Type B pancreatic cell (in vitro differentiated cells): ENCODE results near the gene FGFR1OP2. TPM values are rescaled to one million over a fixed set of nuclear protein-coding genes. Genes with fewer than 3 reads are reported as not detected.

ENCODE experiments used
- DNase-seq: peaks from one replicate; pipeline ENCODE4 v3.0.0; 2021; ENCODE audit warnings: mixed read lengths; ENCODE audit not compliant: unreplicated experiment; ENCODE audit errors: extremely low spot score
- H3K27ac Mint-ChIP-seq: 2 replicates; pipeline ENCODE4 v1.8.0; 2021; ENCODE audit warnings: mild to moderate bottlenecking, mixed read lengths
- H3K27me3 Mint-ChIP-seq: 2 replicates; pipeline ENCODE4 v1.8.0; 2021; ENCODE audit warnings: mixed read lengths
- H3K36me3 Mint-ChIP-seq: 2 replicates; pipeline ENCODE4 v1.8.0; 2021; ENCODE audit warnings: mixed read lengths
- H3K4me1 Mint-ChIP-seq: one replicate; pipeline ENCODE4 v1.8.0; 2021; ENCODE audit warnings: mixed read lengths; ENCODE audit not compliant: unreplicated experiment
- H3K4me3 Mint-ChIP-seq: 2 replicates; pipeline ENCODE4 v1.8.0; 2021; ENCODE audit warnings: mild to moderate bottlenecking, mixed read lengths
- H3K9me3 Mint-ChIP-seq: 2 replicates; pipeline ENCODE4 v1.8.0; 2021; ENCODE audit warnings: mixed read lengths
- CTCF ChIP-seq: fragments of 200-600 bp; sonication (generic); conservative IDR thresholded peaks from 2 replicates; pipeline ENCODE4 v1.5.0; 2021; ENCODE audit warnings: antibody characterized with exemption, mild to moderate bottlenecking
- total RNA-seq: library from RNA; stranded (reverse); gene quantifications from 2 replicates; pipeline ENCODE4 v1.2.1, GENCODE V29; 2021; ENCODE audit warnings: low replicate concordance

Gene FGFR1OP2
- total RNA-seq, 1 donor from 2014 or later: 46.9 TPM

DNA sequence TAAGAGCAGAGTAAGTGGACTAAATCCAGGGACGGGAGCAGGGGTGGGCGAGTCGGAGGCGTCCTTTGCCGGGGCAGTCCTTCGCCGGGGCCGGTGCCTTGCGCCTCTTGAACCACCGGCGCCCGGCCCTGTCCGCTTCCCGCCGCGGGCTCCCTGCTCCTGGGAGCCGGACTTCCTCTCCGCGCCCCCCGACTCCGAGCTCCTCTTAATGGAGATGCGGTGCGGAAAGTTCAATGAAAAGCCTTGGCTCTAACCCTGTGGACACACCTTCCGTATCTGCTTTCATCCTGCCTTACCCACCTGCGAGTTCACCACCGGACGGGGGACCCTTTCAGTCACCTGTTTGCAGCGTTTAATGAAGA, 412 bp downstream of the FGFR1OP2 start:
- Mint-ChIP-seq H3K36me3 (peaks cover 34% of the 10 kb centered on the region), H3K4me3 (peak overlapping the region; percentile 98), H3K9me3 (no peaks in the 10 kb centered on the region), H3K4me1 (peaks cover 8% of the 10 kb centered on the region), H3K27ac (peak overlapping the region; percentile 99), H3K27me3 (no peaks in the 10 kb centered on the region)
- no peak for TF ChIP-seq CTCF
- no peak for DNase-seq

GRCh38 chr12:26939192-26939832, 1.0 kb downstream of the FGFR1OP2 start:
- no peaks in the 10 kb centered on the region for H3K9me3 Mint-ChIP-seq
- H3K4me3 Mint-ChIP-seq: peak overlapping the region; percentile 98
- TF ChIP-seq CTCF: no peak
- H3K4me1 Mint-ChIP-seq: peaks cover 8% of the 10 kb centered on the region
- DNase-seq: no peak
- H3K36me3 Mint-ChIP-seq: peaks cover 38% of the 10 kb centered on the region
- H3K27ac Mint-ChIP-seq: peak overlapping the region; percentile 99
- no peaks in the 10 kb centered on the region for H3K27me3 Mint-ChIP-seq

- Mint-ChIP-seq H3K27me3 (no peaks in the 10 kb centered on the region), H3K9me3 (no peaks in the 10 kb centered on the region), H3K4me1 (peaks cover 8% of the 10 kb centered on the region), H3K4me3 (peak overlapping the region; percentile 46), H3K36me3 (peaks cover 33% of the 10 kb centered on the region), H3K27ac (no peak overlapping the region)
- DNase-seq: no peak
- no peak for TF ChIP-seq CTCF
These were observed 1.7 kb downstream of the FGFR1OP2 start for GRCh38 chr12:26939953-26940352.

- no peak overlapping the region for H3K27ac Mint-ChIP-seq
- peak overlapping the region; percentile 28 for H3K4me3 Mint-ChIP-seq
- peaks cover 28% of the 10 kb centered on the region for H3K36me3 Mint-ChIP-seq
- H3K9me3 Mint-ChIP-seq: no peaks in the 10 kb centered on the region
- no peaks in the 10 kb centered on the region for H3K27me3 Mint-ChIP-seq
- H3K4me1 Mint-ChIP-seq: peaks cover 8% of the 10 kb centered on the region
- DNase-seq: no peak
- TF ChIP-seq CTCF: no peak
These were observed 2.4 kb downstream of the FGFR1OP2 start for GRCh38 chr12:26940516-26941214.

GRCh38 chr12:26941215-26941594, 2.9 kb downstream of the FGFR1OP2 start:
- H3K27ac Mint-ChIP-seq: no peak overlapping the region
- H3K9me3 Mint-ChIP-seq: no peaks in the 10 kb centered on the region
- peaks cover 33% of the 10 kb centered on the region for H3K36me3 Mint-ChIP-seq

More at GRCh38 chr12:26941215-26941594, 2.9 kb downstream of the FGFR1OP2 start:
- Mint-ChIP-seq H3K4me1 (peaks cover 4% of the 10 kb centered on the region), H3K4me3 (no peak overlapping the region), H3K27me3 (no peaks in the 10 kb centered on the region)
- no peak for TF ChIP-seq CTCF
- DNase-seq: no peak
